KOPT-K1 (cell line): ENCODE results near the gene RAG1.
"Not testable (repeated sequence)": the region's sequence is repeated elsewhere in the genome, so short reads cannot be mapped to it uniquely, and the experiment has no call there.

Source experiments
- H3K27ac ChIP-seq: fragments of 200-600 bp; sonication (generic); 2 replicates; pipeline ENCODE4 v1.5.1; 2016; ENCODE audit warnings: antibody characterized with exemption, mild to moderate bottlenecking, low read depth, low read length; ENCODE audit not compliant: poor library complexity, severe bottlenecking
- H3K36me3 ChIP-seq: fragments of 200-600 bp; sonication (generic); 2 replicates; pipeline ENCODE4 v1.5.1; 2017; ENCODE audit warnings: antibody characterized with exemption, mild to moderate bottlenecking, low read length, moderate library complexity; ENCODE audit not compliant: insufficient read depth
- H3K9me3 ChIP-seq: fragments of 200-600 bp; sonication (generic); 2 replicates; pipeline ENCODE4 v1.5.1; 2017; ENCODE audit warnings: antibody characterized with exemption, low read length, mild to moderate bottlenecking; ENCODE audit not compliant: insufficient read depth, poor library complexity, severe bottlenecking

The RAG1 gene

DNA sequence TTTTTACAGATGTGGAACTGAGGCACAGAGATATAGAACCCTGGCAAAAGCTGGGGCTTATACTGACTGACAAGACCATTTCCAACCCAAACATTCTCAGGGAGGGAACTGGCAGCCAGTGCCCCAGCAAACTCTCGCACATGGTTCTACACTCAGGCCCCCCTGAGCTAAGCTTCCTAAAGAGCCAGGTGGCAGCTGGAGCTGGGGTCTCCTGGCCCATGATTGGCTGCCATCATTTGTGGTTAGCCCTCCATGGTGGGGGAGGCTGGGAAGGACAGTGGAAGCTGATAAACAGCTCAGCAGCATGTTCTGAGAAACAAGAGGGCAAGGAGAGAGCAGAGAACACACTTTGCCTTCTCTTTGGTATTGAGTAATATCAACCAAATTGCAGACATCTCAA, at the start of gene RAG1:
Gene RAG1, plus strand, starts transcription at position 314 of the 400 bp plus-strand sequence. CDS start 5,298 bp downstream, outside the sequence.
- peak within 1 kb of the TSS; percentile 30 for H3K27ac ChIP-seq
- no peaks in the 10 kb centered on the region for H3K36me3 ChIP-seq

DNA sequence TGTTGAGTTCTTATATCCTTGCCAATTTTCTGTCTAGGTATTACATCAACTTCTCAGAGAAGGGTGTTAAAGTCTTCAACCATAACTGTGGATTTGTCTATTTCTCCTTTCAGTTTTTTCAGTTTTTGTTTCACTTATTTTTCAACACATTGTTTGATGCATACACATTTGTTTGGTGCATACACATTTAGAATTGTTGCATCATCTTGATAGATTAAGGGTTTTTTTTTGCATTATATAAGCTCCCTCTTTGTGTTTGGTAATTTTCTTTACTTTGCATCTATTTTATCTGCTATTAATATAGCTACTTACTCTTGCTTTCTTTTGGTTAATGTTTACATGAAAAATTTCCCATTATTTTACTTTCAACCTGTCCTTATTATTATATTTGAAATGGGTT, 37.0 kb upstream of the RAG1 start:
- Histone ChIP-seq H3K9me3 (no peaks in the 10 kb centered on the region), H3K36me3 (no peaks in the 10 kb centered on the region), H3K27ac (no peak overlapping the region)

More for the DNA sequence above, at the start of gene RAG1:
- H3K9me3 ChIP-seq, result no peaks in the 10 kb centered on the region

DNA sequence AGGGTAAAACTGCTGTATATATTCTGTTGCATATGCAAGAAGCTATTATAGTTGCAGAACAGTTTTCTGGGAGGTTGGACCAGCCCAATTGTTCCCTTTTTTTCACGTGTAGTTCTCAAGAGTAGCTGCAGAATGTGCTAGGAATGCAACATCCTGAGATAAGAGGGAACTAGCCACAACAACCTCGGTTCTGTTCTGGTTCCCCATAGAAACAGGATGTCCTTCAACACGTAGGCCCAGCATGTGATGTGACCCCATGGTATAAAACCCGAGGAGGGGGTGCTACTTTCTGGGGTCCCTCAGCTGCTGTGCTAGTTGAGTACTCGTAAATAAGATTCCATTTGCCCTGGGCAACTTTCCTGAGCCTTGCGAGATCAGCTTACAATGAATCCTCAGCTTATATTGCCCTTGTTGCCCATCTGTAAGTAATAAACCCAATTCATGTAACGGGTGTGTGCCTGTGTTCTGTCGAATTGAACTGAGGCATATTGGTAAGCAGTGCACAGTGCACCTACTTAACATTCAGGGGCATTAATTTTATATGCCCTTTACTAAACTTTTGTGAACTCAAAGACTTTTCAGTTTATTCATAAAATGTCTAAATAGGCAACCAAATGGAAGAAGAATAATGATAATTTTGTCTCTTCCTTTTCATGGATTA, 34.7 kb upstream of the RAG1 start:
- H3K9me3 ChIP-seq, result no peaks in the 10 kb centered on the region
- no peak overlapping the region for H3K27ac ChIP-seq

DNA sequence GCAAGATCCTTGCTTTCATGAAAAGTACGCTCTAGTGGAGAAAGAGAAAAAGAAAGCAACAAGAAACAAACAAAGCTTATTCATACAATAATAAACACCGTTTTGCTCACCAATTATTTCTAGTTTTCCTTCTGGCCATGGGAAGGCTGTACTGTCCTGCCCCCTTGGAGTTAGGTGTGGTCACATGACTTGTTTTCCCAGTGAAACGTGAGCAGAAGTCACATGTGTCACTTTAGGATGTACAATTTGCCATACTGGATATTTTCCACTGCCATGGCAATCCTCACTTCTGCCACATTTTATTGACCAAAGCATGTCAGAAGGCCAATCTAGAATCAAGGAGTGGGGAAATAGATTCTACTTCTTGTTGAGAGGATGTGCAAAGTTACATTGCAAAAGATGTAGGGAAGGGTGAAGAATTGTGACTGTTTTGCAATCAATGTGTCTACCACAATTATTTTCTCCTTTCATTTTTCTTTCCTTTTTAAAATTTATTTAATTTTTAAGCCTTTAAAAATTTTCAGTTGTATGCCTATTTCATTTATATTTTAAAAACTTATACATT, 33.4 kb upstream of the RAG1 start:
- no peaks in the 10 kb centered on the region for H3K36me3 ChIP-seq
- H3K27ac ChIP-seq, result no peak overlapping the region
- H3K9me3 ChIP-seq, result no peaks in the 10 kb centered on the region

More for the DNA sequence above, 34.7 kb upstream of the RAG1 start:
- no peaks in the 10 kb centered on the region for H3K36me3 ChIP-seq

DNA sequence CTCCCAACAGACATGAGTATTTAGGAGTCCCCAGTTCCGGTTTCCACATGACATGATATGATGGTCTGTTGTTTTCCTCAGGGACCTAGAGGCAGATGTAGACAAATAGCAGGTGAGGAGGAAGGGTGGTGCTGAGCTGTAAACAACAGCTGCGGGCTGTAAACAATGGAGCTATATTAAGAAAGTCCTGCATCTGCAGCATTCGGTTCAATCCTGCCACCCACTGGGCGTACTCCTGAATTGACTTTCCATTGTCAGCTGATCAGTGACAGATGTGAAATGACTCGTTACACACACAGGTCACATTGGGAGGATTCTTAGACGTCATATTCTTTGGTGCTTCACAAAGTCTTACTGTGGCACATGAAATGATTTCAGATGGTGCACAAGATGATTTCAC, 26.8 kb upstream of the RAG1 start:
- Histone ChIP-seq H3K27ac (no peak overlapping the region), H3K9me3 (no peaks in the 10 kb centered on the region), H3K36me3 (no peaks in the 10 kb centered on the region)

DNA sequence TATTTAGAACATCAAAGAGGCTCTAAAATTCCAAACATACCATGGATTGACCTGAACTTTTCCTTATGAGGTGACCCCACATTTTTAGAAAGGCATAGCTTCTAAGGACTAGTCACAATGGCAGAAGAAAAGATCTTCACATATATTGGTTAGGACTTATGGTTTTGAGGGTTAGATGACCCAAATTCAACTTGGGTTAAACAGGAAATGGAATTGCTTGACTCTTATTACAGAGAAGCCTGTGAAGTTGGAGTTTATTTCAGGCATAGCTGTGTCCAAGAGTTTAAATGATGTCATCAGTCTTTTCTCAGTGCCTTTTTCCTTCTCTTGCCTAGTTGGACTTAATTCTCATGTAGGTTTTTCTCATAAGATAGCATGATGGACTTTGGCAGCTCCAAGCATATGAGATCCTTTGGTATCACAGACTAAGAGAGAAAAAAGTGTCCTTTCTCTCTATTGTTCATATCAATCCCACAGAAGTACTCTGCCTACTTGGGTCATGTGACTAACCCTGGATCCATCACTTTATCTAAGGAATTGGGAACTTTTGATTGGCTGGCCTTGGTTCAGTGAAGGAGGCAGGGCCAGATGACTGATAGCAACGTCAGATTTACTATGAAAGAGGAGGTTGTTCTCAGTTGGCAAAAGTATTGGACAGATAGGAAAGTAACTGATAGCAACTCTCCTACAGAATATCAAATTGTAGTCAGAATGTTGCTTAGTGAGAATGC, 17.3 kb upstream of the RAG1 start:
- no peak overlapping the region for H3K27ac ChIP-seq
- H3K36me3 ChIP-seq, result no peaks in the 10 kb centered on the region
- no peaks in the 10 kb centered on the region for H3K9me3 ChIP-seq

DNA sequence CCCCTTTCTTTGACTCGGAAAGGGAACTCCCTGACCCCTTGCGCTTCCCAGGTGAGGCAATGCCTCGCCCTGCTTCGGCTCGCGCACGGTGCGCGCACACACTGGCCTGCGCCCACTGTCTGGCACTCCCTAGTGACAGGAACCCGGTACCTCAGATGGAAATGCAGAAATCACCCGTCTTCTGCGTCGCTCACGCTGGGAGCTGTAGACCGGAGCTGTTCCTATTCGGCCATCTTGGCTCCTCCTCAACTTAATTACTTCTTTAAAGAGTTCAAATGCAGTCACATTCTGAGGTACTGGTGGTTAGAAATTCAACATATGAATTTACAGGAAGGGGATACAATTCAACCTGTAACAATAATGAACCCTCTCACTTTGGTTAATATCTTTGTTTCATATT, 10.4 kb upstream of the RAG1 start:
- not testable (repeated sequence) for H3K9me3 ChIP-seq, H3K36me3 ChIP-seq
- H3K27ac ChIP-seq, result peak overlapping the region; percentile 85

DNA sequence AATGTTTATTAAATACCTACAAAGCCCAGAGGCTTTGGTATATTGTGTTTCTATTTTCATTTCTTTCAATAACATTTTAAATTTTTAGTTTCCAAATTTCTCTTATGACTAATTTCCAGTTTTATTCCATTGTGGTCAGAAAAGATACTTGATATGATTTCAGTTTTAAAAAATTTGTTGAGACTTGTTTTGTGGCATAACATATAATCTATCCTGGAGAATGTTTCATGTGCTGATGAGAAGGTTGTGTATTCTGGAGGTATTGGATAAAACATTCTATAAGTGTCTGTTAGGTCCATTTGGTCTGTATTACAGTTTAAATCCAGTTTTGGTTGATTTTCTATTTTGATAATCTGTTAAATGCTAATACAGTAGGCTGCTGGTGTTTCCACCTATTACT, 9.8 kb upstream of the RAG1 start:
- peaks cover 6% of the 10 kb centered on the region for H3K9me3 ChIP-seq
- no peaks in the 10 kb centered on the region for H3K36me3 ChIP-seq
- H3K27ac ChIP-seq, result peak overlapping the region; percentile 85

DNA sequence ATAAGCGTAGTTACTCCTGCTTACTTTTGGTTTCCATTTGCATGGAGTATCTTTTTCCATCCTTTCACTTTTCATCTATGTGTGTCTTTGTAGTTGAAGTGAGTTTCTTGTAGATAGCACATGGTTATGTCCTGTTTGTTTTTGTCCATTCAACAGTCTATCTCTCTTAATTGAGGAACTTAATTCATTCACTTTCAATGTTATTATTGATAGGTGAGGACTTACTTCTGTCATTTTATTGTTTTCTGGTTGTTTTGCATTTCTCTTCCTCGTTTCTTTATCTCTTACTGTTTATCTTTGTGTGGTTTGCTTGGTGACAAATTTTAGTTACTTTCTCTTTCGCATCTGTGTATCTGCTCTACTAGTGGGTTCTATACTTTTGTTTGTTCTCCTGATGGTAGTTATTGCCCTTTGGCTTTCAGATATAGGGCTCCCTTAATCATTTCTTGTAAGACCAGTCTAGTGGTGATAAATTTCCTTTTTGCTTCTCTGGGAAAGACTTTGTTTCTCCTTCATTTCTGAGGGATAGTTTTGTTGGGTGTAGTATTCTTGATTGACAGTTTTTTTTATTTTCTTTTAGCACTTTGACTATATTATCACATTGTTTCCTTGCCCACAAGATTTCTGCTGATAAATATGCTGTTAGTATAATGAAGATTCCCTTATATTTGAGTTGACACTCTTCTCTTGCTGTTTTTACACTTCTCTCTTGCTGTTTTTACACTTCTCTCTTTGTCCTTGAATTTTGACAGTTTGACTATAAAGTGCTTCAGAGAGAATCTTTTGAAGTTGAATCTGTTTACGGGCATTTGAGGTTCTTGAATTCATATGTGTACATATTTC, 9.0 kb upstream of the RAG1 start:
- Histone ChIP-seq H3K27ac (peak overlapping the region; percentile 85), H3K36me3 (no peaks in the 10 kb centered on the region), H3K9me3 (peaks cover 6% of the 10 kb centered on the region)

DNA sequence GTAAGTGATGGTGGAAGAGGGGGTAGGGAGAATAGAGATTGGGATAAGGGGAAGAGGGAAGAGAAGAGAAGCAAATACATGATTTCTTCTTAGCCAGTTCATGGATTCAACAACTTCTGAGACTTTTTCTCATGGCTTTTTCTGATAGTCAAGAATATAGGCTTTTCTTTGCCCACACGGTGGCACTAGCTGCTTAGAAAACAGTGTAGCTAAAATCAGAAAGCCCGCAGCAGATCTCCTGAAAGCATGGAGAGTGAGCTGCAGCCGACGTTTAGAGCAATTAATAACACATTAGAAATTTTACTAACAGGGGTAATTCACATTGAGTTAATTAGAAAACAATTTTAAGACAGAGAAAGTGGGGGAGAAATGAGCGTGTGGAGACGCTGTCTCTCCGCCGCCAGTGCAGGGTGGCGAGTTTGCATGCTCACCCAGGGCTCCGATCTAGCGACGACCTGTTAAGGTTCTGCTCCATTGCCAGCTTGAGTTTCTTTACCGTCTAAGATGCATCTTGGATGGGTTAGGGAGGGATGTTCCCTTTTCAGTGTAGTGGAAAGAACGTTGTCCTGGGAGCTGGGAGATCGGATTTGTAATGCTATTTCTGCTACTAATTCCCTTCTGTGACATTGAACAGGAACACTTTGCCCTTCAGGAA, 3.3 kb upstream of the RAG1 start:
- Histone ChIP-seq H3K36me3 (no peaks in the 10 kb centered on the region), H3K27ac (no peak overlapping the region), H3K9me3 (peaks cover 6% of the 10 kb centered on the region)

DNA sequence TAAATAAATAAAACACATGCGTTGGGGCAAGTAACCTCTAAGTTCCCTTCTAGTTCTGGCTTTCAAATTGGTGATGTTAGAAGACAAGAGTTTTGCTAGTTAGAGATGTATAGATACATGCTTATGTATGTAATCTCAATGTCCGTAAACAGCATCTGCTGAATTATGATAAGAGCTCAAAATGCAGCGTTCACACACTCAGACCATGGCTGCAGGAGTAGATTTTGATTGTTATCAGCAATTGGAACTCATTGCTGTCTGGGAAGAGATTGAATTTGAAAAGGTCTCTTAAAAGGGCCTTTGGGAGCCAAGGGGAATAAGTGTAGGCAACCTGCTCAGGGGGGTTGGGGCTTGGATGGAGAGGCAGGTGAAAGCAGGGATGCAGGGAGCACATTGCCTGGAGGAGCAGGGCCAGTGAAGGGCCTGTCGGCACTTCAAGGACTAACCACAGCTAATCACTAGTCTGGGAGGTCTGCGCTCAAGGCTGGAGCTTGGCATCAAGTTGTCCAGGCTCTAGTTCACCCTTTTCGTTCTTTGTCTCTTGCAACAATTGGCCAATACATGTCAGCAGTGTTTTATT, 2.7 kb upstream of the RAG1 start:
- peaks cover 1% of the 10 kb centered on the region for H3K9me3 ChIP-seq
- H3K36me3 ChIP-seq, result no peaks in the 10 kb centered on the region
- no peak overlapping the region for H3K27ac ChIP-seq

DNA sequence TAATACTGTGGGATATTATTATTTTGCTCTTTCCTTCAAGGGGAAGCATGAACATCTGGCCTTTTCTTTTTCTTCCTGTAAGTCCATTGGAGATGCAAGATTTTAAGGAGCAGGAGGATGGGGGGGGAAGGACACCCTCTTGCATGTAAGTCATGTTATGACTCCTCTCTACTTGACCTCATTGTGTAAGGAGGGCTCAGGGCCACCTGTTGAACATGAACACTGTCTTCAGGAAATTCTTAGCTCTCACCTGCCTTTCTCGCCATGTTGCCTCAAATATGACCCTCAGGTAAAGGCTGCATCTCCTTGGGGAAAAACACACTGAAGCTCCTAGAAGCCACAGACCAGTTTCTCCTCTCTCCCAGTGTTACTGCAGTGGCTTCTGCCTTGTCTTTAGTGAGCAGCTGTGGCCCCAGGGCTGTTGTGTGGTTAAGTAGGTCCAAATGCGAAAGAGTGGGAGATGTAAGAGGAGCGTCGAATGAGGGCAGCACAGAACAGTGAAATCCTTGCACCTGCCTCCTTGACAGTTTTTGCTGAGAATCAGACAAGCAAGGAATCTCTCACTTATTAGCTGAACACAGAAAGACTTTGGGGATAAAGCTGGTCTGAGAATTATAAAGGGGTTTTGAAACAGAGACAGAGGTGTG, 1.3 kb upstream of the RAG1 start:
- Histone ChIP-seq H3K9me3 (no peaks in the 10 kb centered on the region), H3K36me3 (no peaks in the 10 kb centered on the region), H3K27ac (peak overlapping the region; percentile 30)

DNA sequence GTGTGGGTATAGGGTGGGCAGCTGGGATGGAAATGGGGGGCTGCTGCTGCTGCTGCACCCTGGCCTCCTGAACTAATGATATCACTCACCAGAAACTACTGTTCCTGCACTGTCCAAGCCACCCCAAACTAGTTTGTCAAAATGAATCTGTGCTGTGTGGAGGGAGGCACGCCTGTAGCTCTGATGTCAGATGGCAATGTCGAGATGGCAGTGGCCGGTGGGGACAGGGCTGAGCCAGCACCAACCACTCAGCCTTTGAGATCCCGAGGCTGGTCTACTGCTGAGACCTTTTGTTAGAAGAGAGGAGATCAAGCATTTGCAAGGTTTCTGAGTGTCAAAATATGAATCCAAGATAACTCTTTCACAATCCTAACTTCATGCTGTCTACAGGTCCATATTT, 1.3 kb downstream of the RAG1 start:
- no peaks in the 10 kb centered on the region for H3K9me3 ChIP-seq
- H3K27ac ChIP-seq, result no peak overlapping the region
- no peaks in the 10 kb centered on the region for H3K36me3 ChIP-seq

DNA sequence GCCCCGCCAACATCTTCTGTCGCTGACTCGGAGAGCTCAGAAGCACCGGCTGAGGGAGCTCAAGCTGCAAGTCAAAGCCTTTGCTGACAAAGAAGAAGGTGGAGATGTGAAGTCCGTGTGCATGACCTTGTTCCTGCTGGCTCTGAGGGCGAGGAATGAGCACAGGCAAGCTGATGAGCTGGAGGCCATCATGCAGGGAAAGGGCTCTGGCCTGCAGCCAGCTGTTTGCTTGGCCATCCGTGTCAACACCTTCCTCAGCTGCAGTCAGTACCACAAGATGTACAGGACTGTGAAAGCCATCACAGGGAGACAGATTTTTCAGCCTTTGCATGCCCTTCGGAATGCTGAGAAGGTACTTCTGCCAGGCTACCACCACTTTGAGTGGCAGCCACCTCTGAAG, 6.7 kb downstream of the RAG1 start:
- no peak overlapping the region for H3K27ac ChIP-seq
- H3K9me3 ChIP-seq, result no peaks in the 10 kb centered on the region
- no peaks in the 10 kb centered on the region for H3K36me3 ChIP-seq
